H9 (cell line): ENCODE measurements around the gene KDM5B. TPM values are rescaled to one million over a fixed set of nuclear protein-coding genes. Genes with fewer than 3 reads are reported as not detected.

Source experiments
- DNase-seq: peaks from one replicate; pipeline ENCODE4 v3.0.0-alpha.2; 2017
- H2AFZ ChIP-seq: one replicate; pipeline ENCODE4 v1.6.1; 2013; ENCODE audit warnings: mild to moderate bottlenecking, low read length, control low read depth, moderate library complexity
- H2AK5ac ChIP-seq: 2 replicates; pipeline ENCODE4 v1.6.1; 2013; ENCODE audit warnings: low read length, control low read depth, mixed read lengths; ENCODE audit not compliant: insufficient read length
- H2BK120ac ChIP-seq: one replicate; pipeline ENCODE4 v1.6.1; 2013; ENCODE audit warnings: low read depth, mild to moderate bottlenecking, low read length, control low read depth, inconsistent platforms; ENCODE audit not compliant: poor library complexity, severe bottlenecking
- H2BK12ac ChIP-seq: 2 replicates; pipeline ENCODE4 v1.6.1; 2013; ENCODE audit warnings: low read length, control low read depth, mixed read lengths, low read depth; ENCODE audit not compliant: insufficient read length
- H2BK15ac ChIP-seq: 2 replicates; pipeline ENCODE4 v1.6.1; 2013; ENCODE audit warnings: low read depth, low read length, control low read depth
- H2BK20ac ChIP-seq: one replicate; pipeline ENCODE4 v1.6.1; 2013; ENCODE audit warnings: low read depth, mild to moderate bottlenecking, low read length, control low read depth, inconsistent platforms; ENCODE audit not compliant: poor library complexity, severe bottlenecking
- H2BK5ac ChIP-seq: 2 replicates; pipeline ENCODE4 v1.6.1; 2013; ENCODE audit warnings: low read length, control low read depth, mixed read lengths; ENCODE audit not compliant: insufficient read length
- H3K14ac ChIP-seq: 2 replicates; pipeline ENCODE4 v1.6.1; 2013; ENCODE audit warnings: low read length, control low read depth; ENCODE audit not compliant: insufficient read depth
- H3K18ac ChIP-seq: 2 replicates; pipeline ENCODE4 v1.6.1; 2013; ENCODE audit warnings: low read depth, mild to moderate bottlenecking, mixed read lengths, low read length, control low read depth; ENCODE audit not compliant: insufficient read length
- H3K23ac ChIP-seq: 2 replicates; pipeline ENCODE4 v1.6.1; 2013; ENCODE audit warnings: low read length, control low read depth, mixed read lengths, low read depth; ENCODE audit not compliant: insufficient read length
- H3K23me2 ChIP-seq: 2 replicates; pipeline ENCODE4 v1.6.1; 2013; ENCODE audit warnings: low read depth, mild to moderate bottlenecking, mixed read lengths, low read length, control low read depth; ENCODE audit not compliant: insufficient read length, poor library complexity, severe bottlenecking
- H3K27ac ChIP-seq: 2 replicates; pipeline ENCODE4 v1.5.1; 2013; ENCODE audit warnings: low read length, control low read depth, mixed read lengths, low read depth; ENCODE audit not compliant: insufficient read length
- H3K27me3 ChIP-seq: 2 replicates; pipeline ENCODE4 v1.6.1; 2013; ENCODE audit warnings: low read length, control low read depth, inconsistent platforms; ENCODE audit not compliant: insufficient read depth
- H3K4ac ChIP-seq: 2 replicates; pipeline ENCODE4 v1.6.1; 2013; ENCODE audit warnings: low read depth, mild to moderate bottlenecking, control low read depth, inconsistent platforms, low read length, moderate library complexity
- H3K4me1 ChIP-seq: 2 replicates; pipeline ENCODE4 v1.6.1; 2013; ENCODE audit warnings: low read length, control low read depth, inconsistent platforms; ENCODE audit not compliant: insufficient read depth
- H3K4me2 ChIP-seq: 2 replicates; pipeline ENCODE4 v1.6.1; 2013; ENCODE audit warnings: low read length, control low read depth, mixed read lengths; ENCODE audit not compliant: insufficient read length, insufficient read depth
- H3K56ac ChIP-seq: 2 replicates; pipeline ENCODE4 v1.6.1; 2013; ENCODE audit warnings: low read depth, mild to moderate bottlenecking, mixed read lengths, low read length, control low read depth; ENCODE audit not compliant: insufficient read length
- H3K79me1 ChIP-seq: 2 replicates; pipeline ENCODE4 v1.6.1; 2013; ENCODE audit warnings: low read depth, mild to moderate bottlenecking, moderate library complexity, low read length, control low read depth, inconsistent platforms; ENCODE audit not compliant: insufficient read depth, poor library complexity, severe bottlenecking
- H3K79me2 ChIP-seq: 2 replicates; pipeline ENCODE4 v1.6.1; 2013; ENCODE audit warnings: low read length, control low read depth, inconsistent platforms; ENCODE audit not compliant: insufficient read depth
- H3K9ac ChIP-seq: 2 replicates; pipeline ENCODE4 v1.6.1; 2013; ENCODE audit warnings: low read length, control low read depth, mixed read lengths; ENCODE audit not compliant: insufficient read length; ENCODE audit errors: extremely low read depth
- H3K9me3 ChIP-seq: one replicate; pipeline ENCODE4 v1.6.1; 2013; ENCODE audit warnings: low read depth, low read length, inconsistent platforms; ENCODE audit not compliant: control insufficient read depth
- H3T11ph ChIP-seq: one replicate; pipeline ENCODE4 v1.6.1; 2013; ENCODE audit warnings: mild to moderate bottlenecking, low read length, control low read depth, inconsistent platforms
- H4K20me1 ChIP-seq: one replicate; pipeline ENCODE4 v1.6.1; 2013; ENCODE audit not compliant: control insufficient read depth, insufficient read length, insufficient read depth
- H4K5ac ChIP-seq: 2 replicates; pipeline ENCODE4 v1.6.1; 2013; ENCODE audit warnings: low read depth, mild to moderate bottlenecking, mixed read lengths, low read length, control low read depth; ENCODE audit not compliant: insufficient read length
- H4K8ac ChIP-seq: replicated peaks from 2 replicates; pipeline ENCODE4 v1.6.1; 2013; ENCODE audit warnings: low read length, control low read depth, mixed read lengths, low read depth; ENCODE audit not compliant: insufficient read length
- H4K91ac ChIP-seq: 2 replicates; pipeline ENCODE4 v1.6.1; 2013; ENCODE audit warnings: low read depth, mild to moderate bottlenecking, moderate library complexity, mixed read lengths, low read length, control low read depth; ENCODE audit not compliant: insufficient read length
- H3K27ac Mint-ChIP-seq, 3 experiments: 2 replicates in 2 of 3; 3 replicates in 1 of 3; pipeline ENCODE4 v1.8.0; 2020 to 2021; ENCODE audit warnings: mixed read lengths in 3 of 3, mild to moderate bottlenecking in 1 of 3, moderate library complexity in 1 of 3
- H3K27me3 Mint-ChIP-seq: 2 replicates; pipeline ENCODE4 v1.8.0; 2021; ENCODE audit warnings: low read depth, mild to moderate bottlenecking, moderate library complexity, mixed read lengths
- H3K36me3 Mint-ChIP-seq, 3 experiments: 2 replicates in 2 of 3; 3 replicates in 1 of 3; pipeline ENCODE4 v1.8.0; 2020 to 2021; ENCODE audit warnings: low read depth in 3 of 3, mixed read lengths in 3 of 3; ENCODE audit not compliant: insufficient read depth in 1 of 3
- H3K4me1 Mint-ChIP-seq, 2 experiments: 2 replicates each; pipeline ENCODE4 v1.8.0; 2020; ENCODE audit warnings: mixed read lengths in 2 of 2
- H3K4me3 Mint-ChIP-seq, 2 experiments: 2 replicates in 1 of 2; 3 replicates in 1 of 2; pipeline ENCODE4 v1.8.0; 2020 to 2021; ENCODE audit warnings: mild to moderate bottlenecking in 2 of 2, mixed read lengths in 2 of 2, moderate library complexity in 1 of 2
- H3K9me3 Mint-ChIP-seq, 2 experiments: 2 replicates in 1 of 2; 3 replicates in 1 of 2; pipeline ENCODE4 v1.8.0; 2020; ENCODE audit warnings: mild to moderate bottlenecking in 2 of 2, mixed read lengths in 2 of 2, moderate library complexity in 1 of 2
- CTCF ChIP-seq: fragments of 200-600 bp; sonication (generic); conservative IDR thresholded peaks from 3 replicates; pipeline ENCODE4 v1.8.0; 2021; ENCODE audit warnings: antibody characterized with exemption, mild to moderate bottlenecking
- WGBS: extraction: QIAGEN DNeasy Blood & Tissue Kit; methylation state at CpG from one replicate; pipeline ENCODE4 v1.1.7; 2013; ENCODE audit warnings: missing lambda C conversion rate, low lambda C conversion rate, mixed read lengths; ENCODE audit not compliant: insufficient read length; ENCODE audit errors: extremely low coverage; 5-methylcytosine and 5-hydroxymethylcytosine counted together
- total RNA-seq: library from RNA; stranded (reverse); gene quantifications from 2 replicates; pipeline ENCODE4 v1.2.1, GENCODE V29; 2021

The KDM5B gene
- total RNA-seq, 1 experiment from 2014 or later: 210 TPM

GRCh38 chr1:202750024-202750423, 58.2 kb downstream of the KDM5B start:
- no peak overlapping the region for H3K27ac Mint-ChIP-seq
- no CpG with 5 or more reads among the region's 2 CpGs for WGBS

More at GRCh38 chr1:202750024-202750423, 58.2 kb downstream of the KDM5B start:
- Histone ChIP-seq H2BK20ac (no peak overlapping the region), H4K8ac (no peak overlapping the region), H4K5ac (no peak overlapping the region), H3K23me2 (no peaks in the 10 kb centered on the region), H3T11ph (no peak overlapping the region), H3K9ac (no peak overlapping the region), H3K9me3 (no peaks in the 10 kb centered on the region), H3K18ac (no peak overlapping the region), H4K20me1 (no peaks in the 10 kb centered on the region), H2AFZ (no peak overlapping the region), H2AK5ac (no peak overlapping the region), H3K27me3 (no peaks in the 10 kb centered on the region), H3K27ac (no peak overlapping the region), H3K79me1 (no peaks in the 10 kb centered on the region), H3K4ac (no peak overlapping the region), H2BK15ac (no peak overlapping the region), H3K23ac (no peak overlapping the region), H3K4me2 (no peak overlapping the region), H2BK5ac (no peak overlapping the region), H3K14ac (no peak overlapping the region), H2BK120ac (no peak overlapping the region), H4K91ac (no peak overlapping the region), H3K56ac (no peak overlapping the region), H3K4me1 (no peaks in the 10 kb centered on the region), H2BK12ac (no peak overlapping the region), H3K79me2 (no peaks in the 10 kb centered on the region)
- no peaks in the 10 kb centered on the region for H3K27me3 Mint-ChIP-seq
- no peak overlapping the region for H3K4me3 Mint-ChIP-seq
- no peaks in the 10 kb centered on the region for H3K4me1 Mint-ChIP-seq
- no peak for TF ChIP-seq CTCF
- no peaks in the 10 kb centered on the region for H3K9me3 Mint-ChIP-seq
- no peak for DNase-seq
- peaks cover 61 to 94% (median 90%) of the 10 kb centered on the region in 3 experiments for H3K36me3 Mint-ChIP-seq
